ENCODE measurements around the gene IL1RAPL2. TPM values are rescaled to one million over a fixed set of nuclear protein-coding genes. Genes with fewer than 3 reads are reported as not detected.

The IL1RAPL2 gene
- total and polyA plus RNA-seq, 10 of the 15 experiments (the other 5 are each of a cell fraction or from before 2014, with no cell fraction given), result 0.19 TPM; not detected in 9

DNA sequence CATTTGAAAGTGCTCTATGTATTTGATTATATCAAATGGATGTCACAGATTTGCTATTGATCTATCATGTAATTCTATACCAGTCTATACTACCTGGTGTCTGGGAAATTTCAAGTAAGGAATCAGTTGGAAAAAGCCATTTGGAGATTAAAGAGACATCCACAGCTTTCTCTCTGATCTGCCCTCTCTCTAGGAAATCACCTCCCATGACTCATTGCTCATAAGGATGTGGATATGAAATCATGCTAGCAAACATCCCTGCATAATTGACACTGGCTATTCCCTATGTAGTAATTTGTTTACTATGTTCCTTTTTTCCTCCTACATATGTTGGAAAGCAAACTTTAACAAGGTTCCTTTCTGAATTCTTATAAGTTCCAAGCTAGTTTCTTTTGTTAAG, 560.2 kb downstream of the IL1RAPL2 start:
- Histone ChIP-seq H3K4me3 (no peak overlapping the region), H3K79me2 (ENCODE audit: control insufficient read depth, insufficient read depth, low read length) (no peaks in the 10 kb centered on the region), H3K4me2 (ENCODE audit: control insufficient read depth, insufficient read depth) (no peak overlapping the region), H4K20me1 (ENCODE audit: control insufficient read depth, insufficient read depth) (no peaks in the 10 kb centered on the region), H3K4me1 (ENCODE audit: control insufficient read depth, insufficient read depth, low read length) (no peaks in the 10 kb centered on the region), H3K27me3 (replicated peaks in 1 of 2; ENCODE audit: control insufficient read depth in 2 of 2, insufficient read depth in 2 of 2, low read length in 1 of 2) (no peaks in the 10 kb centered on the region), H3K27ac (ENCODE audit: control insufficient read depth, insufficient read depth) (no peak overlapping the region), H3K36me3 (ENCODE audit: control insufficient read depth in 2 of 2, insufficient read depth in 2 of 2, low read length in 1 of 2) (no peaks in the 10 kb centered on the region), H3K9me3 (replicated peaks; ENCODE audit: control insufficient read depth, insufficient read depth, low read length) (no peaks in the 10 kb centered on the region), H2AFZ (ENCODE audit: control insufficient read depth, low read depth, low read length) (no peak overlapping the region), H3K9ac (ENCODE audit: control insufficient read depth, insufficient read depth, low read length) (no peak overlapping the region)
- in situ Hi-C loops (cut with MboI) (no loop called here), intact Hi-C loops (cut with micrococcal nuclease; ENCODE audit: unreplicated experiment) (no loop called here)
- ATAC-seq, result no peak
- SMC1A ChIA-PET (ENCODE audit: uncharacterized antibody, unreplicated experiment), result no interaction called here
- DNase-seq (ENCODE audit: low read depth, low spot score), result no peak
- TF ChIP-seq SMC3 (IDR thresholded peaks at IDR 0.05; ENCODE audit: borderline replicate concordance, low read length), result no peak
- no peak for TF ChIP-seq NFYB (IDR thresholded peaks at IDR 0.05; ENCODE audit: insufficient read depth, low read depth, low read length)
- no peak for TF ChIP-seq PML (IDR thresholded peaks at IDR 0.05; ENCODE audit: low read length)
- TF ChIP-seq ZNF622 (IDR thresholded peaks at IDR 0.05), result no peak
- TF ChIP-seq EGR1 (IDR thresholded peaks at IDR 0.05; ENCODE audit: borderline replicate concordance in 1 of 2, low read depth in 2 of 2, low read length in 2 of 2), result no peak
- TF ChIP-seq, protein P1, sequence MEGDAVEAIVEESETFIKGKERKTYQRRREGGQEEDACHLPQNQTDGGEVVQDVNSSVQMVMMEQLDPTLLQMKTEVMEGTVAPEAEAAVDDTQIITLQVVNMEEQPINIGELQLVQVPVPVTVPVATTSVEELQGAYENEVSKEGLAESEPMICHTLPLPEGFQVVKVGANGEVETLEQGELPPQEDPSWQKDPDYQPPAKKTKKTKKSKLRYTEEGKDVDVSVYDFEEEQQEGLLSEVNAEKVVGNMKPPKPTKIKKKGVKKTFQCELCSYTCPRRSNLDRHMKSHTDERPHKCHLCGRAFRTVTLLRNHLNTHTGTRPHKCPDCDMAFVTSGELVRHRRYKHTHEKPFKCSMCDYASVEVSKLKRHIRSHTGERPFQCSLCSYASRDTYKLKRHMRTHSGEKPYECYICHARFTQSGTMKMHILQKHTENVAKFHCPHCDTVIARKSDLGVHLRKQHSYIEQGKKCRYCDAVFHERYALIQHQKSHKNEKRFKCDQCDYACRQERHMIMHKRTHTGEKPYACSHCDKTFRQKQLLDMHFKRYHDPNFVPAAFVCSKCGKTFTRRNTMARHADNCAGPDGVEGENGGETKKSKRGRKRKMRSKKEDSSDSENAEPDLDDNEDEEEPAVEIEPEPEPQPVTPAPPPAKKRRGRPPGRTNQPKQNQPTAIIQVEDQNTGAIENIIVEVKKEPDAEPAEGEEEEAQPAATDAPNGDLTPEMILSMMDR (IDR thresholded peaks at IDR 0.05 in 2 of 3, conservative IDR thresholded peaks at IDR 0.05 in 1 of 3; ENCODE audit: control insufficient read depth in 2 of 3, extremely low read depth in 1 of 3, insufficient read depth in 1 of 3, low read depth in 3 of 3, low read length in 3 of 3), result no peak
- TF ChIP-seq BACH1 (IDR thresholded peaks at IDR 0.05; ENCODE audit: borderline replicate concordance), result no peak
- no peak for TF ChIP-seq NR2C2 (IDR thresholded peaks at IDR 0.05; ENCODE audit: borderline replicate concordance, control insufficient read depth, insufficient read length, low read depth)
- TF ChIP-seq, protein P2, sequence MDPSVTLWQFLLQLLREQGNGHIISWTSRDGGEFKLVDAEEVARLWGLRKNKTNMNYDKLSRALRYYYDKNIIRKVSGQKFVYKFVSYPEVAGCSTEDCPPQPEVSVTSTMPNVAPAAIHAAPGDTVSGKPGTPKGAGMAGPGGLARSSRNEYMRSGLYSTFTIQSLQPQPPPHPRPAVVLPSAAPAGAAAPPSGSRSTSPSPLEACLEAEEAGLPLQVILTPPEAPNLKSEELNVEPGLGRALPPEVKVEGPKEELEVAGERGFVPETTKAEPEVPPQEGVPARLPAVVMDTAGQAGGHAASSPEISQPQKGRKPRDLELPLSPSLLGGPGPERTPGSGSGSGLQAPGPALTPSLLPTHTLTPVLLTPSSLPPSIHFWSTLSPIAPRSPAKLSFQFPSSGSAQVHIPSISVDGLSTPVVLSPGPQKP (IDR thresholded peaks at IDR 0.05; ENCODE audit: low read depth, low read length), result no peak
- no peak for TF ChIP-seq MYC (IDR thresholded peaks at IDR 0.05; ENCODE audit: insufficient read depth, insufficient read length, insufficient replicate concordance, low read length, severe bottlenecking)
- CTCF ChIA-PET, result no interaction called here
- RAD21 ChIA-PET (ENCODE audit: unreplicated experiment), result no interaction called here
- BruUV-seq (replicated peaks), result no TSS peak
- FAIRE-seq, result no peak
- POLR2A ChIA-PET, result no interaction called here
